ENCODE data around the gene CAMK1G.

GRCh38 chr1:209612646-209613399 is 29.3 kb downstream of the CAMK1G start:
- TF ChIP-seq, protein P1, sequence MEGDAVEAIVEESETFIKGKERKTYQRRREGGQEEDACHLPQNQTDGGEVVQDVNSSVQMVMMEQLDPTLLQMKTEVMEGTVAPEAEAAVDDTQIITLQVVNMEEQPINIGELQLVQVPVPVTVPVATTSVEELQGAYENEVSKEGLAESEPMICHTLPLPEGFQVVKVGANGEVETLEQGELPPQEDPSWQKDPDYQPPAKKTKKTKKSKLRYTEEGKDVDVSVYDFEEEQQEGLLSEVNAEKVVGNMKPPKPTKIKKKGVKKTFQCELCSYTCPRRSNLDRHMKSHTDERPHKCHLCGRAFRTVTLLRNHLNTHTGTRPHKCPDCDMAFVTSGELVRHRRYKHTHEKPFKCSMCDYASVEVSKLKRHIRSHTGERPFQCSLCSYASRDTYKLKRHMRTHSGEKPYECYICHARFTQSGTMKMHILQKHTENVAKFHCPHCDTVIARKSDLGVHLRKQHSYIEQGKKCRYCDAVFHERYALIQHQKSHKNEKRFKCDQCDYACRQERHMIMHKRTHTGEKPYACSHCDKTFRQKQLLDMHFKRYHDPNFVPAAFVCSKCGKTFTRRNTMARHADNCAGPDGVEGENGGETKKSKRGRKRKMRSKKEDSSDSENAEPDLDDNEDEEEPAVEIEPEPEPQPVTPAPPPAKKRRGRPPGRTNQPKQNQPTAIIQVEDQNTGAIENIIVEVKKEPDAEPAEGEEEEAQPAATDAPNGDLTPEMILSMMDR (IDR thresholded peaks at IDR 0.05) = no peak
- TF ChIP-seq POLR2A (IDR thresholded peaks at IDR 0.05) = no peak

Data from ovary (tissue), 3 donors.